ENCODE data around the gene ACADVL. TPM values are rescaled to one million over a fixed set of nuclear protein-coding genes. Genes with fewer than 3 reads are reported as not detected.

Gene ACADVL
- total RNA-seq, 1 donor from 2014 or later: 1,048 TPM

- peak overlapping the region; percentile 96 to 100 for H3K27ac ChIP-seq
- DNase-seq (ENCODE audit: low spot score in 2 of 2): peak in 1 of 2 donors; percentile 91
- no peaks in the 10 kb centered on the region for H3K9me3 ChIP-seq
Observed at GRCh38 chr17:7213895-7214299, 5.8 kb upstream of the ACADVL start.

GRCh38 chr17:7214300-7215135 lies 5.2 kb upstream of the ACADVL start:
- H3K27ac ChIP-seq: peak overlapping the region; percentile 96 to 100
- no peaks in the 10 kb centered on the region for H3K27me3 ChIP-seq
- intact Hi-C loops (cut with DNase I): loop anchor here (1.0 to 10.0 kb wide), 3 partner anchors 9 to 620 kb away; partner anchors contain the start of genes KDM6B and SLC2A4
- H3K9me3 ChIP-seq: no peaks in the 10 kb centered on the region
- H3K4me1 ChIP-seq: peaks cover 20 to 27% of the 10 kb centered on the region in 2 donors
- TF ChIP-seq, protein P1, sequence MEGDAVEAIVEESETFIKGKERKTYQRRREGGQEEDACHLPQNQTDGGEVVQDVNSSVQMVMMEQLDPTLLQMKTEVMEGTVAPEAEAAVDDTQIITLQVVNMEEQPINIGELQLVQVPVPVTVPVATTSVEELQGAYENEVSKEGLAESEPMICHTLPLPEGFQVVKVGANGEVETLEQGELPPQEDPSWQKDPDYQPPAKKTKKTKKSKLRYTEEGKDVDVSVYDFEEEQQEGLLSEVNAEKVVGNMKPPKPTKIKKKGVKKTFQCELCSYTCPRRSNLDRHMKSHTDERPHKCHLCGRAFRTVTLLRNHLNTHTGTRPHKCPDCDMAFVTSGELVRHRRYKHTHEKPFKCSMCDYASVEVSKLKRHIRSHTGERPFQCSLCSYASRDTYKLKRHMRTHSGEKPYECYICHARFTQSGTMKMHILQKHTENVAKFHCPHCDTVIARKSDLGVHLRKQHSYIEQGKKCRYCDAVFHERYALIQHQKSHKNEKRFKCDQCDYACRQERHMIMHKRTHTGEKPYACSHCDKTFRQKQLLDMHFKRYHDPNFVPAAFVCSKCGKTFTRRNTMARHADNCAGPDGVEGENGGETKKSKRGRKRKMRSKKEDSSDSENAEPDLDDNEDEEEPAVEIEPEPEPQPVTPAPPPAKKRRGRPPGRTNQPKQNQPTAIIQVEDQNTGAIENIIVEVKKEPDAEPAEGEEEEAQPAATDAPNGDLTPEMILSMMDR (IDR thresholded peaks at IDR 0.05): peak; percentile 13 to 47 (median 41)
- no peaks in the 10 kb centered on the region for H3K36me3 ChIP-seq
- peak overlapping the region; percentile 62 to 72 for H3K4me3 ChIP-seq
- peak; percentile 96 to 99 for DNase-seq (ENCODE audit: low spot score in 2 of 2)

More at GRCh38 chr17:7213895-7214299, 5.8 kb upstream of the ACADVL start:
- intact Hi-C loops (cut with DNase I): loop anchor here (1.0 to 10.0 kb wide), 3 partner anchors 9 to 621 kb away; partner anchors contain the start of genes KDM6B and SLC2A4
- Histone ChIP-seq H3K27me3 (no peaks in the 10 kb centered on the region), H3K4me3 (peak overlapping the region; percentile 62 to 72), H3K36me3 (no peaks in the 10 kb centered on the region), H3K4me1 (peaks cover 20 to 22% of the 10 kb centered on the region in 2 donors)
- TF ChIP-seq, protein P1 (IDR thresholded peaks at IDR 0.05): peak in 2 of 3 experiments; percentile 8 to 31

DNA sequence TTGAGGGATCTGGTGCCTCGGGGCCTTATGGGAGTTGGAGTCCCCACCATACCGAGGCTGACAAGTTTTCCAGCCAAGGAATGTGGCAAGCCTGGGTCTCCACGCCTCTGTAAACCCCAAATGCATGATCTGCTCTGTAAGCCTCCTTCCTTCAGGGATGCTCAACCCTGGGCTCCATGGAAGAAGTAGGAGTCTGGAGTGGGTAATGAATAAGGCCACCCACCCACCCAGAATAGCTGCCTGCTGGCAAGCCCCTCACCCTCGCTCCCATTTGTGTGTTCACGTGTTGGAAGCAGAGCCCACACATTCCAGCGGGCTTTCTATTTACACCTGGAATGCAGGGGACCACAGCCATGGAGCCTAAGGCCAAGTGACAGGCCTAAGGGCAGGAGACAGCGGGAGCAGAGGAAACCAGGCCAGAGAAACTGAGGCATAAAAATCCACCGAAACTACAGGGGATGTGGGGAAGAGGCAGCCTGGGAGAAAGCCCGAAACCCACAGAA lies 4.6 kb upstream of the ACADVL start:
- Histone ChIP-seq H3K4me3 (peak overlapping the region; percentile 62 to 72), H3K9me3 (no peaks in the 10 kb centered on the region), H3K27me3 (no peaks in the 10 kb centered on the region), H3K36me3 (no peaks in the 10 kb centered on the region), H3K27ac (peak overlapping the region; percentile 96 to 100), H3K4me1 (peaks cover 20 to 27% of the 10 kb centered on the region in 2 donors)
- DNase-seq (ENCODE audit: low spot score in 2 of 2): no peak
- intact Hi-C loops (cut with DNase I): loop anchor here (2.0 to 10.0 kb wide), 2 partner anchors 66 to 620 kb away; partner anchors contain the start of genes KDM6B and SLC2A4
- TF ChIP-seq, protein P1 (IDR thresholded peaks at IDR 0.05): peak in 1 of 3 experiments; percentile 4

- intact Hi-C loops (cut with DNase I): loop anchor here (2.0 to 10.0 kb wide), 2 partner anchors 65 to 619 kb away; partner anchors contain the start of genes KDM6B and SLC2A4
- Histone ChIP-seq H3K27me3 (no peaks in the 10 kb centered on the region), H3K4me3 (peak overlapping the region in 1 of 2 donors; percentile 76), H3K27ac (peak overlapping the region; percentile 96 to 100), H3K36me3 (no peaks in the 10 kb centered on the region), H3K9me3 (no peaks in the 10 kb centered on the region), H3K4me1 (peaks cover 20 to 29% of the 10 kb centered on the region in 2 donors)
- TF ChIP-seq, protein P1 (IDR thresholded peaks at IDR 0.05): no peak
- DNase-seq (ENCODE audit: low spot score in 2 of 2): no peak
Observed at GRCh38 chr17:7215652-7216180, 4.0 kb upstream of the ACADVL start.

- H3K27me3 ChIP-seq: no peaks in the 10 kb centered on the region
- no peaks in the 10 kb centered on the region for H3K36me3 ChIP-seq
- no peak for DNase-seq (ENCODE audit: low spot score in 2 of 2)
- no peaks in the 10 kb centered on the region for H3K9me3 ChIP-seq
- peak overlapping the region; percentile 96 to 100 for H3K27ac ChIP-seq
- H3K4me3 ChIP-seq: peak overlapping the region; percentile 58 to 76
- intact Hi-C loops (cut with DNase I): loop anchor here (10.0 kb wide), 1 partner anchor 618 kb away; the partner anchor contains the start of gene KDM6B
- H3K4me1 ChIP-seq: peaks cover 22 to 35% of the 10 kb centered on the region in 2 donors
- TF ChIP-seq, protein P1 (IDR thresholded peaks at IDR 0.05): no peak
Observed at GRCh38 chr17:7216242-7217112, 3.3 kb upstream of the ACADVL start.

All from ascending aorta (tissue), 2 donors.